Activated naive CD8-positive, alpha-beta T cell (primary cell): Measurements from ENCODE around the gene TINCR.

ENCODE experiments used
- H3K27ac Mint-ChIP-seq: one replicate; pipeline ENCODE4 v1.8.0; 2021; ENCODE audit warnings: mixed read lengths
- H3K27me3 Mint-ChIP-seq: one replicate; pipeline ENCODE4 v1.8.0; 2021; ENCODE audit warnings: mixed read lengths
- H3K36me3 Mint-ChIP-seq: one replicate; pipeline ENCODE4 v1.8.0; 2021; ENCODE audit warnings: mixed read lengths
- H3K4me1 Mint-ChIP-seq: one replicate; pipeline ENCODE4 v1.8.0; 2021; ENCODE audit warnings: low read depth, mixed read lengths
- H3K4me3 Mint-ChIP-seq: one replicate; pipeline ENCODE4 v1.8.0; 2021; ENCODE audit warnings: mild to moderate bottlenecking, mixed read lengths
- H3K9me3 Mint-ChIP-seq: one replicate; pipeline ENCODE4 v1.8.0; 2021; ENCODE audit warnings: low read depth, mixed read lengths

Gene TINCR

GRCh38 chr19:5522106-5522505 lies 45.6 kb downstream of the TINCR start:
- peaks cover 16% of the 10 kb centered on the region for H3K27me3 Mint-ChIP-seq
- H3K4me1 Mint-ChIP-seq = no peaks in the 10 kb centered on the region
- H3K36me3 Mint-ChIP-seq = no peaks in the 10 kb centered on the region
- H3K4me3 Mint-ChIP-seq = no peak overlapping the region
- H3K9me3 Mint-ChIP-seq = peaks cover 3% of the 10 kb centered on the region
- H3K27ac Mint-ChIP-seq = no peak overlapping the region

DNA sequence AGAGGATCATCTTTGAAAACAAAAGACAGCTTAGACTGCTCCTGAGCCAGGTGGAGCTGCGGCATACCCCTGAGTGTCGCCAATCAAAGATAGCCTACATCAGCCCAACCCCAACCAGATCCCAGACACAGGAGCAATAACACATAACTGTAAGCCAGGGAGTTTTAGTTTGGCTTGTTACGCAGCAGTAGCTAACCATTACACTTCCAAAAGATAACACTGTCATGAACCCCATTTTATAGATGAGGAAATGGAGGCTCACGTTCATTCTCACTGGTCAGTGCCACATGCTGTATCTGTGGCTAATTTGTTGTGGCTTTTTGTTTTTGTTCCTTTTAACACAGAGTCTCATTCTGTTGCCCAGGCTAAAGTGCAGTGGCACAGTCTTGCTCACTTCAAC lies 47.3 kb downstream of the TINCR start:
- Mint-ChIP-seq H3K36me3 (no peaks in the 10 kb centered on the region), H3K4me3 (no peak overlapping the region), H3K27me3 (peaks cover 17% of the 10 kb centered on the region), H3K27ac (no peak overlapping the region), H3K9me3 (peaks cover 3% of the 10 kb centered on the region), H3K4me1 (no peaks in the 10 kb centered on the region)

- H3K27ac Mint-ChIP-seq = no peak overlapping the region
- no peaks in the 10 kb centered on the region for H3K36me3 Mint-ChIP-seq
- peaks cover 3% of the 10 kb centered on the region for H3K9me3 Mint-ChIP-seq
- H3K27me3 Mint-ChIP-seq = peaks cover 11% of the 10 kb centered on the region
- H3K4me3 Mint-ChIP-seq = no peak overlapping the region
- no peaks in the 10 kb centered on the region for H3K4me1 Mint-ChIP-seq
Observed at GRCh38 chr19:5519076-5519475, 48.7 kb downstream of the TINCR start.

- H3K27ac Mint-ChIP-seq = no peak overlapping the region
- H3K4me3 Mint-ChIP-seq = no peak overlapping the region
Observed at GRCh38 chr19:5515737-5516136, 52.0 kb downstream of the TINCR start.

GRCh38 chr19:5514001-5514400 lies 53.8 kb downstream of the TINCR start:
- Mint-ChIP-seq H3K4me3 (no peak overlapping the region), H3K36me3 (no peaks in the 10 kb centered on the region), H3K9me3 (no peaks in the 10 kb centered on the region), H3K27ac (no peak overlapping the region), H3K4me1 (no peaks in the 10 kb centered on the region), H3K27me3 (peaks cover 5% of the 10 kb centered on the region)

More at GRCh38 chr19:5515737-5516136, 52.0 kb downstream of the TINCR start:
- peaks cover 8% of the 10 kb centered on the region for H3K27me3 Mint-ChIP-seq
- H3K36me3 Mint-ChIP-seq = no peaks in the 10 kb centered on the region
- H3K9me3 Mint-ChIP-seq = peaks cover 3% of the 10 kb centered on the region
- H3K4me1 Mint-ChIP-seq = no peaks in the 10 kb centered on the region

GRCh38 chr19:5512715-5513114 lies 55.0 kb downstream of the TINCR start:
- Mint-ChIP-seq H3K36me3 (no peaks in the 10 kb centered on the region), H3K27me3 (peaks cover 5% of the 10 kb centered on the region), H3K4me1 (no peaks in the 10 kb centered on the region), H3K4me3 (no peak overlapping the region), H3K9me3 (no peaks in the 10 kb centered on the region), H3K27ac (no peak overlapping the region)
